KMS-11 (cell line): ENCODE measurements around the gene DHX16.

ENCODE experiments used
- H2AFZ ChIP-seq: fragments of 200-600 bp; sonication (generic); 2 replicates; pipeline ENCODE4 v1.6.1; 2016; ENCODE audit warnings: antibody characterized with exemption, mixed run types, low read depth
- H3K27ac ChIP-seq: fragments of 200-600 bp; sonication (generic); 2 replicates; pipeline ENCODE4 v1.6.1; 2016; ENCODE audit warnings: mild to moderate bottlenecking, mixed run types
- H3K27me3 ChIP-seq: fragments of 200-600 bp; sonication (generic); 2 replicates; pipeline ENCODE4 v1.6.1; 2017; ENCODE audit warnings: mild to moderate bottlenecking, low read depth, mixed run types, moderate library complexity; ENCODE audit not compliant: insufficient read depth
- H3K36me3 ChIP-seq: fragments of 200-600 bp; sonication (generic); 2 replicates; pipeline ENCODE4 v1.6.1; 2017; ENCODE audit warnings: mild to moderate bottlenecking, mixed run types; ENCODE audit not compliant: insufficient read depth
- H3K4me1 ChIP-seq: fragments of 200-600 bp; sonication (generic); 2 replicates; pipeline ENCODE4 v1.6.1; 2016; ENCODE audit warnings: mild to moderate bottlenecking, low read depth, mixed run types; ENCODE audit not compliant: poor library complexity, severe bottlenecking
- H3K4me2 ChIP-seq: fragments of 200-600 bp; sonication (generic); 2 replicates; pipeline ENCODE4 v1.7.0; 2016; ENCODE audit warnings: mild to moderate bottlenecking, mixed run types
- H3K4me3 ChIP-seq: fragments of 200-600 bp; sonication (generic); IDR thresholded peaks from 2 replicates; pipeline ENCODE4 v1.6.1; 2017; ENCODE audit warnings: low read depth, low read length, mixed read lengths; ENCODE audit not compliant: insufficient read depth
- H3K79me2 ChIP-seq: fragments of 200-600 bp; sonication (generic); 2 replicates; pipeline ENCODE4 v1.6.1; 2016; ENCODE audit warnings: low read depth, mixed run types; ENCODE audit not compliant: insufficient read depth
- H3K9ac ChIP-seq: fragments of 200-600 bp; sonication (generic); 2 replicates; pipeline ENCODE4 v1.6.1; 2016; ENCODE audit warnings: mild to moderate bottlenecking, mixed run types
- H4K20me1 ChIP-seq: fragments of 200-600 bp; sonication (generic); 2 replicates; pipeline ENCODE4 v1.6.1; 2016; ENCODE audit warnings: mild to moderate bottlenecking, mixed run types; ENCODE audit not compliant: insufficient read depth
- CTCF ChIP-seq: fragments of 200-600 bp; sonication (generic); conservative IDR thresholded peaks from 2 replicates; pipeline ENCODE4 v1.6.1; 2017; ENCODE audit warnings: low read depth, mild to moderate bottlenecking, antibody characterized with exemption, low read length, moderate library complexity, mixed read lengths

DHX16 gene

GRCh38 chr6:30716879-30717128 is 44.0 kb upstream of the DHX16 start:
- Histone ChIP-seq H3K27me3 (no peaks in the 10 kb centered on the region), H3K4me2 (peak overlapping the region; percentile 89), H3K9ac (peak overlapping the region; percentile 74), H2AFZ (peak overlapping the region; percentile 31; the same call in 1 of the 2 replicates), H3K27ac (peak overlapping the region; percentile 73), H3K4me1 (peaks cover 66% of the 10 kb centered on the region), H3K36me3 (peaks cover 3% of the 10 kb centered on the region; the same call in 1 of the 2 replicates), H3K79me2 (peaks cover 26% of the 10 kb centered on the region), H4K20me1 (peaks cover 3% of the 10 kb centered on the region; the same call in 1 of the 2 replicates), H3K4me3 (no peak overlapping the region)
- TF ChIP-seq CTCF = no peak

- no peak overlapping the region for H3K9ac ChIP-seq
- peaks cover 12% of the 10 kb centered on the region; the same call in 1 of the 2 replicates for H3K79me2 ChIP-seq
- H3K4me2 ChIP-seq = no peak overlapping the region
- H3K27ac ChIP-seq = no peak overlapping the region
- H3K27me3 ChIP-seq = no peaks in the 10 kb centered on the region
- H3K36me3 ChIP-seq = no peaks in the 10 kb centered on the region; the same call in 1 of the 2 replicates
- peaks cover 88% of the 10 kb centered on the region for H3K4me1 ChIP-seq
- H4K20me1 ChIP-seq = no peaks in the 10 kb centered on the region
- TF ChIP-seq CTCF = no peak
- no peak overlapping the region for H2AFZ ChIP-seq
- H3K4me3 ChIP-seq = no peak overlapping the region
Measured at GRCh38 chr6:30714263-30714662, 41.5 kb upstream of the DHX16 start.

GRCh38 chr6:30712441-30712945 is 39.7 kb upstream of the DHX16 start:
- no peaks in the 10 kb centered on the region; the same call in 1 of the 2 replicates for H3K36me3 ChIP-seq
- H4K20me1 ChIP-seq = no peaks in the 10 kb centered on the region
- no peak for TF ChIP-seq CTCF
- peaks cover 89% of the 10 kb centered on the region for H3K4me1 ChIP-seq
- peak overlapping the region; percentile 59 for H3K27ac ChIP-seq
- no peak overlapping the region for H2AFZ ChIP-seq
- no peak overlapping the region for H3K9ac ChIP-seq
- peaks cover 7% of the 10 kb centered on the region; the same call in 1 of the 2 replicates for H3K79me2 ChIP-seq
- H3K4me3 ChIP-seq = no peak overlapping the region
- peak overlapping the region; percentile 74 for H3K4me2 ChIP-seq
- H3K27me3 ChIP-seq = no peaks in the 10 kb centered on the region

- peak overlapping the region; percentile 59 for H3K27ac ChIP-seq
- no peak overlapping the region for H2AFZ ChIP-seq
- no peak for TF ChIP-seq CTCF
- no peak overlapping the region for H3K4me3 ChIP-seq
- no peak overlapping the region for H3K9ac ChIP-seq
- H3K4me2 ChIP-seq = peak overlapping the region; percentile 74
- no peaks in the 10 kb centered on the region; the same call in 1 of the 2 replicates for H3K36me3 ChIP-seq
- no peaks in the 10 kb centered on the region for H3K27me3 ChIP-seq
- H3K4me1 ChIP-seq = peaks cover 95% of the 10 kb centered on the region
- peaks cover 7% of the 10 kb centered on the region; the same call in 1 of the 2 replicates for H3K79me2 ChIP-seq
- no peaks in the 10 kb centered on the region for H4K20me1 ChIP-seq
Measured at GRCh38 chr6:30711758-30712380, 39.1 kb upstream of the DHX16 start.
